ENCODE measurements around the gene SERPINB10.

DNA sequence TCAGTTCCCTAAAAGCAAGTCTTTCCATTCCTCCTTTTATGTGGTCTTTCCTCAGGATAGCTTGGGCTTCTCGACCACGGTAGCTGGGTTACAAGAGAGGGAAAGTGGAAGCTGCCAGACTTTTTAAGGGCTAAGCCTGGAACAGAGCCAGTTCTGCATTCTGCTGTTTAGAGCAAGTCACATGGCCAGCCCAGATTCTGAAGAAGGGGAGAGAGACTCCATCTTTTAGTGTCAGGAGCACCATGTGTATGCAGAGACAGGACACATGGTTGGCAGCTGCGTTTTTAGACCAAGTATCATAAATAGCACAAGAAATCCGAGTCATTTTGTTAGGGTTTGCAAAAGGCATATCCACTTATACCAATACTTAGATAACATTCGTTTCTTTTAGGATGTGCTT is 46.1 kb downstream of the SERPINB10 start:
- no peak for TF ChIP-seq POLR2A (IDR thresholded peaks at IDR 0.05; ENCODE audit: low read length)
- no peak for TF ChIP-seq RAD21 (conservative IDR thresholded peaks at IDR 0.05 in 1 of 2, IDR thresholded peaks at IDR 0.05 in 1 of 2)
- TF ChIP-seq, protein P1, sequence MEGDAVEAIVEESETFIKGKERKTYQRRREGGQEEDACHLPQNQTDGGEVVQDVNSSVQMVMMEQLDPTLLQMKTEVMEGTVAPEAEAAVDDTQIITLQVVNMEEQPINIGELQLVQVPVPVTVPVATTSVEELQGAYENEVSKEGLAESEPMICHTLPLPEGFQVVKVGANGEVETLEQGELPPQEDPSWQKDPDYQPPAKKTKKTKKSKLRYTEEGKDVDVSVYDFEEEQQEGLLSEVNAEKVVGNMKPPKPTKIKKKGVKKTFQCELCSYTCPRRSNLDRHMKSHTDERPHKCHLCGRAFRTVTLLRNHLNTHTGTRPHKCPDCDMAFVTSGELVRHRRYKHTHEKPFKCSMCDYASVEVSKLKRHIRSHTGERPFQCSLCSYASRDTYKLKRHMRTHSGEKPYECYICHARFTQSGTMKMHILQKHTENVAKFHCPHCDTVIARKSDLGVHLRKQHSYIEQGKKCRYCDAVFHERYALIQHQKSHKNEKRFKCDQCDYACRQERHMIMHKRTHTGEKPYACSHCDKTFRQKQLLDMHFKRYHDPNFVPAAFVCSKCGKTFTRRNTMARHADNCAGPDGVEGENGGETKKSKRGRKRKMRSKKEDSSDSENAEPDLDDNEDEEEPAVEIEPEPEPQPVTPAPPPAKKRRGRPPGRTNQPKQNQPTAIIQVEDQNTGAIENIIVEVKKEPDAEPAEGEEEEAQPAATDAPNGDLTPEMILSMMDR (IDR thresholded peaks at IDR 0.05): no peak
- no peak for TF ChIP-seq RFX5 (IDR thresholded peaks at IDR 0.05)
